WTC11 (cell line): ENCODE data around the gene ZZZ3. TPM values are rescaled to one million over a fixed set of nuclear protein-coding genes. Genes with fewer than 3 reads are reported as not detected.

Experiments used
- ATAC-seq: fragments of 200-7000 bp; cut with Tn5 transposase; 2 replicates; pipeline ENCODE4 v1.10.0; 2021; ENCODE audit warnings: mild to moderate bottlenecking, moderate library complexity
- Bru-seq: library from RNA; stranded (reverse); fragments of 400-500 nt; gene quantifications from one replicate; lab custom pipeline; 2021; lab: Mats Ljungman, UMichigan
- CTCF ChIA-PET: fragments of 300-600 bp; sonication (Branson Sonifier 250); formaldehyde crosslinking; loops from one replicate; lab custom pipeline; 2021; ENCODE audit warnings: antibody characterized with exemption; lab: Charles Lee
- POLR2A ChIA-PET: fragments of 350-600 bp; sonication (Branson Sonifier 250); formaldehyde crosslinking; loops from one replicate; lab custom pipeline; 2021; ENCODE audit warnings: antibody characterized with exemption; lab: Charles Lee
- DNase-seq: peaks from one replicate; pipeline ENCODE4 v3.0.0; 2021; ENCODE audit warnings: low spot score
- H3K27ac Mint-ChIP-seq: 2 replicates; pipeline ENCODE4 v1.8.0; 2021; ENCODE audit warnings: mixed read lengths
- H3K27me3 Mint-ChIP-seq: 2 replicates; pipeline ENCODE4 v1.8.0; 2021; ENCODE audit warnings: low read depth, mild to moderate bottlenecking, moderate library complexity, mixed read lengths
- H3K36me3 Mint-ChIP-seq: 2 replicates; pipeline ENCODE4 v1.8.0; 2021; ENCODE audit warnings: mixed read lengths
- H3K4me1 Mint-ChIP-seq: 2 replicates; pipeline ENCODE4 v1.8.0; 2022; ENCODE audit warnings: mixed read lengths
- H3K4me3 Mint-ChIP-seq: 2 replicates; pipeline ENCODE4 v1.8.0; 2021; ENCODE audit warnings: mild to moderate bottlenecking, moderate library complexity, mixed read lengths
- H3K9me3 Mint-ChIP-seq: 2 replicates; pipeline ENCODE4 v1.8.0; 2021; ENCODE audit warnings: mixed read lengths
- CREM ChIP-seq: sonication (generic); formaldehyde crosslinking; IDR thresholded peaks from 2 replicates; pipeline ENCODE4 v1.8.1; 2022; ENCODE audit warnings: mild to moderate bottlenecking, missing genetic modification reagents, moderate library complexity
- ESRRA ChIP-seq: sonication (generic); formaldehyde crosslinking; IDR thresholded peaks from 2 replicates; pipeline ENCODE4 v1.8.1; 2022; ENCODE audit warnings: mild to moderate bottlenecking, missing genetic modification reagents, borderline replicate concordance
- FOXK1 ChIP-seq: sonication (generic); formaldehyde crosslinking; IDR thresholded peaks from 2 replicates; pipeline ENCODE4 v1.8.0; 2022; ENCODE audit warnings: mild to moderate bottlenecking, moderate library complexity, missing genetic modification reagents
- GRHL2 ChIP-seq: fragments of 250-450 bp; sonication (Bioruptor Pico); IDR thresholded peaks from 2 replicates; pipeline ENCODE4 v1.8.0; 2022; ENCODE audit warnings: mild to moderate bottlenecking, moderate library complexity; ENCODE audit not compliant: insufficient replicate concordance, severe bottlenecking
- IRF2 ChIP-seq: sonication (generic); formaldehyde crosslinking; IDR thresholded peaks from 2 replicates; pipeline ENCODE4 v1.8.0; 2022; ENCODE audit warnings: low read depth, missing genetic modification reagents, borderline replicate concordance
- JAZF1 ChIP-seq: fragments of 250-450 bp; sonication (Bioruptor Pico); IDR thresholded peaks from 2 replicates; pipeline ENCODE4 v1.9.0; 2021; ENCODE audit warnings: moderate library complexity, mild to moderate bottlenecking, inconsistent platforms
- JUN ChIP-seq: sonication (generic); formaldehyde crosslinking; IDR thresholded peaks from 2 replicates; pipeline ENCODE4 v1.8.0; 2023; ENCODE audit warnings: mild to moderate bottlenecking, missing genetic modification reagents
- MAX ChIP-seq: sonication (generic); formaldehyde crosslinking; IDR thresholded peaks from 2 replicates; pipeline ENCODE4 v1.8.0; 2022; ENCODE audit warnings: mild to moderate bottlenecking, missing genetic modification reagents
- MXD4 ChIP-seq: fragments of 250-450 bp; sonication (Bioruptor Pico); IDR thresholded peaks from 2 replicates; pipeline ENCODE4 v1.8.0; 2021; ENCODE audit warnings: mild to moderate bottlenecking, moderate library complexity, borderline replicate concordance
- MYBL2 ChIP-seq: sonication (generic); formaldehyde crosslinking; IDR thresholded peaks from 2 replicates; pipeline ENCODE4 v1.8.1; 2023; ENCODE audit warnings: mild to moderate bottlenecking, moderate library complexity, missing genetic modification reagents
- PREB ChIP-seq: sonication (generic); formaldehyde crosslinking; IDR thresholded peaks from 2 replicates; pipeline ENCODE4 v1.8.1; 2022; ENCODE audit warnings: mild to moderate bottlenecking, missing genetic modification reagents, moderate library complexity, borderline replicate concordance
- SP1 ChIP-seq: sonication (generic); formaldehyde crosslinking; conservative IDR thresholded peaks from 2 replicates; pipeline ENCODE4 v1.8.1; 2022; ENCODE audit warnings: missing genetic modification reagents
- TEAD1 ChIP-seq: sonication (generic); formaldehyde crosslinking; IDR thresholded peaks from 2 replicates; pipeline ENCODE4 v1.8.0; 2022; ENCODE audit warnings: mild to moderate bottlenecking, missing genetic modification reagents
- USF1 ChIP-seq: sonication (generic); formaldehyde crosslinking; IDR thresholded peaks from 2 replicates; pipeline ENCODE4 v1.8.0; 2022; ENCODE audit warnings: mild to moderate bottlenecking, missing genetic modification reagents
- USF2 ChIP-seq: sonication (generic); formaldehyde crosslinking; IDR thresholded peaks from 2 replicates; pipeline ENCODE4 v1.8.1; 2023; ENCODE audit warnings: mild to moderate bottlenecking, missing genetic modification reagents, moderate library complexity
- ZNF263 ChIP-seq: sonication (generic); formaldehyde crosslinking; IDR thresholded peaks from 2 replicates; pipeline ENCODE4 v1.8.1; 2022; ENCODE audit warnings: low read depth, mild to moderate bottlenecking, moderate library complexity, missing genetic modification reagents
- ZNF281 ChIP-seq: sonication (generic); formaldehyde crosslinking; IDR thresholded peaks from 2 replicates; pipeline ENCODE4 v1.8.0; 2023; ENCODE audit warnings: mild to moderate bottlenecking, missing genetic modification reagents
- ZNF317 ChIP-seq: sonication (generic); formaldehyde crosslinking; IDR thresholded peaks from 2 replicates; pipeline ENCODE4 v1.8.1; 2023; ENCODE audit warnings: low read depth, mild to moderate bottlenecking, moderate library complexity, missing genetic modification reagents, borderline replicate concordance
- ZNF416 ChIP-seq: fragments of 250-450 bp; sonication (Bioruptor Pico); IDR thresholded peaks from 2 replicates; pipeline ENCODE4 v1.9.0; 2021; ENCODE audit warnings: mild to moderate bottlenecking, inconsistent platforms
- ZNF532 ChIP-seq: fragments of 250-450 bp; sonication (Bioruptor Pico); IDR thresholded peaks from 2 replicates; pipeline ENCODE4 v1.9.0; 2021; ENCODE audit warnings: mild to moderate bottlenecking, borderline replicate concordance
- ZNF671 ChIP-seq: fragments of 250-450 bp; sonication (Bioruptor Pico); IDR thresholded peaks from 2 replicates; pipeline ENCODE4 v1.8.0; 2021; ENCODE audit warnings: mild to moderate bottlenecking
- long read RNA-seq, 3 experiments: library from RNA in 1 of 3; library from capped mRNA in 1 of 3; library from polyadenylated mRNA in 1 of 3; unstranded in 2 of 3; stranded (forward) in 1 of 3; transcript quantifications; one replicate each; pipeline ENCODE4 v2.0.0, GENCODE V29; 2021
- total RNA-seq: library from RNA; stranded (reverse); gene quantifications from 3 replicates; pipeline ENCODE4 v1.2.3, GENCODE V29; 2021

ZZZ3 gene
- total RNA-seq (43.3 to 47.5 TPM (median 43.5 TPM) in 3 replicates), Bru-seq, nascent RNA (percentile 91 among the genes with signal in this experiment)
- long read RNA-seq, experiment 1, full-length matches to known transcripts = 41 of 194 reads
- long read RNA-seq, experiment 1, partial matches to known transcripts = 16 of 194 reads
- long read RNA-seq, experiment 1, other reads (novel, unspliced or antisense) = 137 of 194 reads
- long read RNA-seq, experiment 2, full-length matches to known transcripts = 1 of 34 reads
- long read RNA-seq, experiment 2, partial matches to known transcripts = 10 of 34 reads
- long read RNA-seq, experiment 2, other reads (novel, unspliced or antisense) = 23 of 34 reads
- long read RNA-seq, experiment 3, partial matches to known transcripts = 7 of 14 reads
- long read RNA-seq, experiment 3, other reads (novel, unspliced or antisense) = 4 of 14 reads

- no peaks in the 10 kb centered on the region for H3K27me3 Mint-ChIP-seq
- TF ChIP-seq ZNF416 (CRISPR knock-in tag) (no peak), SP1 (CRISPR knock-in tag) (peak; percentile 52), CREM (peak; percentile 55; the same call in 1 of the 2 replicates), GRHL2 (CRISPR knock-in tag) (no peak), ZNF532 (CRISPR knock-in tag) (no peak), FOXK1 (CRISPR knock-in tag) (peak; percentile 65; the same call in 1 of the 2 replicates), USF1 (peak; percentile 97), MAX (CRISPR knock-in tag) (peak; percentile 75; the same call in 1 of the 2 replicates), TEAD1 (CRISPR knock-in tag) (peak; percentile 73; the same call in 1 of the 2 replicates), USF2 (CRISPR knock-in tag) (peak; percentile 97), ZNF671 (CRISPR knock-in tag) (0 out of 2 replicates have a peak, but pooled peaks have one; percentile 51), ZNF317 (CRISPR knock-in tag) (no peak), MYBL2 (CRISPR knock-in tag) (peak; percentile 37; the same call in 1 of the 2 replicates), ZNF263 (CRISPR knock-in tag) (no peak)
- peak within 1 kb of the TSS; percentile 95 for H3K4me3 Mint-ChIP-seq
- H3K4me1 Mint-ChIP-seq = peaks cover 29% of the 10 kb centered on the region
- ChIA-PET POLR2A (interaction anchor here (1.1 kb wide), 1 partner anchor 97 kb away, joined by 5 read pairs; the partner anchor contains the start of gene MIGA1), CTCF (interaction anchor here (0.6 to 1.2 kb wide), 4 partner anchors 9 to 1755 kb away, joined by 3 to 5 read pairs (median 3); no protein-coding TSS in a partner anchor)
- DNase-seq = peak; percentile 92
- H3K36me3 Mint-ChIP-seq = no peaks in the 10 kb centered on the region
- ATAC-seq = peak; percentile 63
- H3K27ac Mint-ChIP-seq = peak within 1 kb of the TSS; percentile 99
- no peaks in the 10 kb centered on the region for H3K9me3 Mint-ChIP-seq
Measured at GRCh38 chr1:77682460-77683159, at the start of gene ZZZ3. Gene ZZZ3 (minus strand): TSS chr1:77682658. CDS start chr1:77633354, 49,304 bp downstream.

GRCh38 chr1:77732090-77732489 is 49.6 kb upstream of the ZZZ3 start:
- H3K36me3 Mint-ChIP-seq = peaks cover 20% of the 10 kb centered on the region
- ChIA-PET POLR2A (interaction anchor here (0.7 kb wide), 1 partner anchor 623 kb away, joined by 5 read pairs; no protein-coding TSS in a partner anchor), CTCF (interaction anchor here (0.7 kb wide), 1 partner anchor 385 kb away, joined by 6 read pairs; no protein-coding TSS in a partner anchor)
- TF ChIP-seq JAZF1 = no peak
- TF ChIP-seq IRF2 (CRISPR knock-in tag) = no peak
- no peak for TF ChIP-seq ESRRA (CRISPR knock-in tag)
- TF ChIP-seq JUN (CRISPR knock-in tag) = no peak
- no peak for TF ChIP-seq ZNF416 (CRISPR knock-in tag)
- no peak for TF ChIP-seq SP1 (CRISPR knock-in tag)
- TF ChIP-seq ZNF281 (CRISPR knock-in tag) = no peak
- TF ChIP-seq TEAD1 (CRISPR knock-in tag) = no peak
- TF ChIP-seq PREB = no peak
- TF ChIP-seq MYBL2 (CRISPR knock-in tag) = no peak
- no peak for TF ChIP-seq MXD4 (CRISPR knock-in tag)

More at GRCh38 chr1:77732090-77732489, 49.6 kb upstream of the ZZZ3 start:
- Mint-ChIP-seq H3K27me3 (no peaks in the 10 kb centered on the region), H3K4me1 (no peaks in the 10 kb centered on the region; the same call in 1 of the 2 replicates), H3K27ac (no peak overlapping the region; the same call in 1 of the 2 replicates), H3K4me3 (no peak overlapping the region), H3K9me3 (no peaks in the 10 kb centered on the region)
- ATAC-seq = no peak
- no peak for DNase-seq
